Lung (tissue), 12 donors: ENCODE data around the gene PRF1. TPM values are rescaled to one million over a fixed set of nuclear protein-coding genes. Genes with fewer than 3 reads are reported as not detected.
A peak's percentile ranks its signal among the peaks of the same experiment; 100 is the strongest.

Source experiments
- ATAC-seq: fragments of 200-7000 bp; cut with Tn5 transposase; one replicate; pipeline ENCODE4 v1.9.1; 2020; ENCODE audit warnings: moderate number of reproducible peaks; ENCODE audit not compliant: insufficient read depth, low FRiP score
- DNase-seq, 3 donors: peaks; one replicate each; pipeline ENCODE4 v3.0.0-alpha.2; 2013 to 2017
- H3K27ac ChIP-seq, 2 donors: one replicate each; pipeline ENCODE4 v1.5.1; 2013; ENCODE audit warnings: mild to moderate bottlenecking in 2 of 2, moderate library complexity in 2 of 2, control low read depth in 1 of 2, inconsistent platforms in 1 of 2, low read depth in 1 of 2, low read length in 1 of 2
- H3K27me3 ChIP-seq, 3 donors: one replicate each; pipeline ENCODE4 v1.5.1; 2013; ENCODE audit warnings: low read length in 2 of 3; ENCODE audit not compliant: control insufficient read depth in 3 of 3, insufficient read depth in 3 of 3
- H3K36me3 ChIP-seq, 4 donors: one replicate each; pipeline ENCODE4 v1.5.1; 2013; ENCODE audit warnings: low read length in 4 of 4, mild to moderate bottlenecking in 1 of 4, moderate library complexity in 1 of 4; ENCODE audit not compliant: control insufficient read depth in 4 of 4, insufficient read depth in 4 of 4
- H3K4me1 ChIP-seq, 5 donors: one replicate each; pipeline ENCODE4 v1.5.1; 2013; ENCODE audit warnings: low read length in 5 of 5, mild to moderate bottlenecking in 2 of 5, moderate library complexity in 1 of 5; ENCODE audit not compliant: control insufficient read depth in 5 of 5, insufficient read depth in 5 of 5
- H3K4me3 ChIP-seq: one replicate; pipeline ENCODE4 v1.5.1; 2013; ENCODE audit warnings: mild to moderate bottlenecking, control low read depth, moderate library complexity
- H3K9ac ChIP-seq, 2 donors: one replicate each; pipeline ENCODE4 v1.5.1; 2013; ENCODE audit warnings: low read length in 2 of 2, control low read depth in 1 of 2; ENCODE audit not compliant: insufficient read depth in 1 of 2
- H3K9me3 ChIP-seq, 4 donors: one replicate each; pipeline ENCODE4 v1.5.1; 2013; ENCODE audit warnings: low read length in 3 of 4, mild to moderate bottlenecking in 1 of 4, moderate library complexity in 1 of 4; ENCODE audit not compliant: control insufficient read depth in 4 of 4, insufficient read depth in 3 of 4
- CTCF ChIP-seq: IDR thresholded peaks from 2 replicates; pipeline ENCODE4 v1.5.1; 2012; ENCODE audit warnings: mild to moderate bottlenecking; ENCODE audit errors: control extremely low read depth, extremely low read depth
- WGBS, 2 donors: extraction: QIAGEN DNeasy Blood & Tissue Kit; methylation state at CpG; one replicate each; pipeline ENCODE4 v1.1.7; 2013; 5-methylcytosine and 5-hydroxymethylcytosine counted together
- polyA plus RNA-seq, 2 donors: library from polyadenylated mRNA; stranded (reverse); fragments of 200-250 nt; gene quantifications; one replicate each; pipeline ENCODE4 v1.2.1, GENCODE V29; 2013
- total RNA-seq, 2 donors: library from RNA; depleted of rRNA in 1 of 2; stranded (reverse); fragments of >200 nt in 1 of 2; gene quantifications; one replicate each; pipeline ENCODE4 v1.2.1, GENCODE V29; 2014 to 2021
- donor health status: control.
- donor health status: control.
- donor health status: Bipolar disorder and iron deficiency.
- donor health status: healthy.
- donor health status: DM: yes; HTN: yes; CAD: no.

PRF1 gene
- total and polyA plus RNA-seq, 4 donors: 3.2 to 11.5 (median 7.3) TPM

GRCh38 chr10:70629338-70629737, 26.8 kb upstream of the PRF1 start:
- no peak for DNase-seq
- TF ChIP-seq CTCF: no peak

DNA sequence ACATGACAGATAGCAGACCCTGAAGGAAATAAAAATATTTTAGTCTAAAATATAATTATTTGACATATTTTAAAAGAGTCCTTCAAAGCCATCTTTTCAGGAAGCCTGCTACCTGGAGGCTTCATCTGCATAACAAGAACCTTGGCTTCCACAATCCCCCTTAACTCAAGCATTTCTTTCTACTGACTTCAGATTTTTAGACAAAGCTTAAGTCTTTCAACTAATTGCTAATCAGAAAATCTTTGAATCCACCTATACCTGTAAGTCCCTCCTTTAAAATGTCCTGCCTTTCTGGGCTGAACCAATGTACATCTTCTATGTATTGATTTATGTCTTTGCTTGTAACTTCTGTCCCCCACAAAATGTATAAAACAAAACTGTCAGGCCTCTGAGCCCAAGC, 23.5 kb upstream of the PRF1 start:
- TF ChIP-seq CTCF: no peak
- DNase-seq: no peak
- no peak for ATAC-seq
- no peaks in the 10 kb centered on the region for H3K4me1 ChIP-seq
- H3K27me3 ChIP-seq: no peaks in the 10 kb centered on the region
- no peaks in the 10 kb centered on the region for H3K36me3 ChIP-seq
- H3K9ac ChIP-seq: no peak overlapping the region
- no peak overlapping the region for H3K27ac ChIP-seq
- H3K9me3 ChIP-seq: peaks cover 0 to 4% (median 1%) of the 10 kb centered on the region in 4 donors
- no peak overlapping the region for H3K4me3 ChIP-seq

More at GRCh38 chr10:70629338-70629737, 26.8 kb upstream of the PRF1 start:
- Histone ChIP-seq H3K9ac (no peak overlapping the region), H3K4me3 (no peak overlapping the region), H3K27ac (no peak overlapping the region), H3K9me3 (peaks cover 0 to 4% (median 1%) of the 10 kb centered on the region in 4 donors), H3K27me3 (no peaks in the 10 kb centered on the region), H3K4me1 (no peaks in the 10 kb centered on the region), H3K36me3 (no peaks in the 10 kb centered on the region)
- ATAC-seq: no peak
- WGBS, 2 donors: 75 to 80% methylated on average over 1 of the region's 1 CpG

GRCh38 chr10:70622981-70623844, 20.7 kb upstream of the PRF1 start:
- 94 to 95% methylated on average over 3 of the region's 3 CpGs for WGBS, 2 donors
- Histone ChIP-seq H3K36me3 (no peaks in the 10 kb centered on the region), H3K4me3 (no peak overlapping the region), H3K9ac (no peak overlapping the region), H3K27ac (no peak overlapping the region), H3K27me3 (no peaks in the 10 kb centered on the region), H3K4me1 (no peaks in the 10 kb centered on the region), H3K9me3 (peaks cover 0 to 8% (median 0%) of the 10 kb centered on the region in 4 donors)
- ATAC-seq (no peak), DNase-seq (peak in 1 of 3 donors; percentile 19)
- no peak for TF ChIP-seq CTCF
